Hippocampal formation (tissue), 2 donors: ENCODE measurements around the gene MIB1.
"Not testable (repeated sequence)": the region's sequence is repeated elsewhere in the genome, so short reads cannot be mapped to it uniquely, and the experiment has no call there.

Experiments used
- DNase-seq, 2 donors: peaks; one replicate each; lab custom pipeline; 2025; lab: John Stamatoyannopoulos, UW

Gene MIB1

GRCh38 chr18:21740538-21741311, at the start of gene MIB1:
Gene MIB1, plus strand, starts transcription at chr18:21740792. Its CDS starts 792 bp downstream, at chr18:21741584.
- peak; percentile 98 to 99 for DNase-seq

- no peak for DNase-seq
Measured at GRCh38 chr18:21693322-21693721, 47.3 kb upstream of the MIB1 start.

- no peak for DNase-seq
Measured at GRCh38 chr18:21700528-21701075, 40.0 kb upstream of the MIB1 start.

- no peak for DNase-seq
Measured at GRCh38 chr18:21701621-21702020, 39.0 kb upstream of the MIB1 start.

- DNase-seq, result no peak
Measured at GRCh38 chr18:21702602-21703001, 38.0 kb upstream of the MIB1 start.

DNA sequence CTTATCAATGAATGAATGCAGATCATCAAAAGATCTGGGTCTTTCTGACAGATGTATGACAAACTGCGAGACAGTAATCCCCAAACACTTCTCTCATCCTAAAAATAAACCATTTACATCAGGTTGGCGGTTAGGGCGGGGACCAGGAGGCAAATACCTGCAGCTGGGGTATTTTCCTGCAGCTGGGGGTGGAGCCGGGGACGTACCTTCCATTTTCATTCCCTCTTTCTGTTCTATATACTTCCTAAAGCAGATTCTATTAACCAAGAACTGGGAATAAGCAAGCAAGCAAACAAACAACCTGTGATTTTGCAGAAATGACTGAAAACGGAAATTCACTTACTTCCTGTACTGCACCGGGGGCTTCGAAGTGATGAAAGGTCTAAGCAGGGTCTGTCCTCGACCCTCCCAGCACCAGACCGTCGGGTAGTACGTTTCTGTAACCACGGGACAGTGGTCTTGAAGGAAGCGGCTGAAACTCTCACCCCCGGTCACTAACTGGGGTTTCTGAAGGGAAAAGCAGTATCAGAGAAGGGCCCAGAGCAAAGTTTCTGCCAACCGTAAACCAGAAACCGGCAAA, 37.3 kb upstream of the MIB1 start:
- DNase-seq, result no peak

DNA sequence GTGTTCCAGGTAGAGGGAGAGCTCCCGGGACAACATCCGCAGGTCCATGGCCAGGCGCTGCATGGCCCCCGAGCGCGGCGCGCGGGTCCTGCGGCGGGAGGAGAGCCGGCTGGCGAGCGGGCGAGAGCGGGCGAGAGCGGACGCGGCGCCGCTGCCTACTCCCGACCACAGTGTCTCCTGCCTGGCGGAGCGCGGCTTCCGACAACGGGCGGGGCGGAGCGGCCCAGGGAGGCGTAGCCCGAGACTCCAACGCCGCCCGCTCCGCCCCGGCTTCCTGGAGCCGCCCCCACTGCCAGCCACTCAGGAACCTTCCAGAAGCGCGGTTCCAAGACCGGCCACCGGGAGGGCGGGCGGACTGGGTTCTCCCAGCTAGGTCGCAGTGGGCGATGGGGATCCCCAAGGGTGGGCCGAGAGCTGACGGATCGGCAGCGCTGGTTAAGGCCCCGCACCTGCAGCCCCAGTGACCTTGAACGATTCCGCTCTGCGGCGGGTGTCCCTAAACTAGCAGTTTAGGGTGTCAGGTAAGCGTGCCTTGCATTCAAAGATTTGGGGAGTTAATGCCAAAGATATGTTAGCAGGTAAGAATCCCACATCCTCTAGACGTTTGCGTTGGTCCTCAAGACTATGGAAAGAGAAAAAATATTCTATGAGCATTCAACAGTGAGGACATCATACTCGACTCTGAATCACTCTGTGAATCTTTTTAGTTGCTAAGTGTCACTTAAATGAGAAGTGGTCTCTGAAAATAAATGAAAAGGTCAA, 35.8 kb upstream of the MIB1 start, which contains the start of gene ABHD3:
Gene ABHD3 (minus strand): TSS at position 172 of the 762 bp plus-strand sequence. CDS start 109 bp downstream, at position 63.
- DNase-seq, result peak; percentile 69 to 91

DNA sequence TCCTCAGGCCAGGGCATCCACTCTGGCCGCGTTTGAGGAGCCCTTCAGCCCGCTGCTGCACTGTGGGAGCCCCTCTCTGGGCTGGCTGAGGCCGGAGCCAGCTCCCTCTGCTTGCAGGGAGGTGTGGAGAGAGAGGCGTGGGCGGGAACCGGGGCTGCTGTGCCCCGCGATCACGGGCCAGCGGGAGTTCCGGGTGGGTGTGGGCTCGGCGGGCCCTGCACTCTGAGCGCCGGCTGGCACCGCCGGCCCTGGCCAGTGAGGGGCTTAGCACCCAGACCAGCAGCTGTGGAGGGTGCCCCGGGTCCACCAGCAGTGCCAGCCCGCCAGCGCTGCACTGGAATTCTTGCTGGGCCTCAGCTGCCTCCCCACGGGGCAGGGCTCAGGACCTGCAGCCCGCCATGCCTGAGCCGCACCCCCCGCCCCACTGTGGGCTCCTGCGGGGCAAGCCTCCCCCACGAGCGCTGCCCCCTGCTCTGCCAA, 34.2 kb upstream of the MIB1 start:
- DNase-seq, result no peak

- not testable (repeated sequence) for DNase-seq
Measured at GRCh38 chr18:21707130-21707529, 33.5 kb upstream of the MIB1 start.

DNA sequence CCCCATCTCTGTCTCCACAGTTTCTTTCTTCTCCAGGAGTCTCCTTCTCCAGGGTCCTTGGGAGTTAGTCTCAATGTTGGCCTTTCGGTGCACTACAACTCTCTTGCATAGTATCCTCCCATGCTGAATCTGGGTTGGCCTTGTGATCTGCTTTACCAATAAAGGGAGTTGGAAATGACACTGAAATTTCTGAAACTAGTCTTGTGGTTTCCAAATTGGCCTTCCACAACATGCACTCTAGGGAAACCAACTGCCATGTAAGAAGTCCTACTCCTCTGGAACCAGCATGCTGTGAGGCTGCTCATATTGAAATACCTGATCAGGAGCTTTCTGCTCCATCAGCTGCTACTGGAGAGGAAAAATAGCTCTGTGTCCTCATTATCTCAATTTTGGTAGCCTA, 26.1 kb upstream of the MIB1 start:
- no peak for DNase-seq

- DNase-seq, result no peak
Measured at GRCh38 chr18:21722687-21723086, 17.9 kb upstream of the MIB1 start.

- DNase-seq, result no peak
Measured at GRCh38 chr18:21725201-21725600, 15.4 kb upstream of the MIB1 start.

- no peak for DNase-seq
Measured at GRCh38 chr18:21727702-21728101, 12.9 kb upstream of the MIB1 start.

GRCh38 chr18:21733011-21733410, 7.6 kb upstream of the MIB1 start:
- DNase-seq, result no peak

- no peak for DNase-seq
Measured at GRCh38 chr18:21735452-21736015, 5.1 kb upstream of the MIB1 start.

GRCh38 chr18:21736926-21737325, 3.7 kb upstream of the MIB1 start:
- DNase-seq, result not testable (repeated sequence)

- no peak for DNase-seq
Measured at GRCh38 chr18:21739604-21740537, 721 bp upstream of the MIB1 start.

DNA sequence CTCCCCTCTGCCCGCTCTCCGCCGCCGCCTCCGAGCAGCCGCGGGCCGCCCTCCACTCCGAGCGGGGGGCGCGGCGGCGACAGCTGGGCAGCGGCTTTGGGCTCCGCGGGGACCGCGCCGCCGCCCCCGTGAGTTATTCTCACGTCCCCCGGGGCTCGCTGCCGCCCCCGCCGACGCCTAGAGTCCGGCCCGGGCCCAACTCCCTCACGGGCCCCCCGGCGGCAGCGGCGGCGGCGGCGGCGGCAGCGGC, 645 bp downstream of the MIB1 start:
- DNase-seq, result no peak

DNA sequence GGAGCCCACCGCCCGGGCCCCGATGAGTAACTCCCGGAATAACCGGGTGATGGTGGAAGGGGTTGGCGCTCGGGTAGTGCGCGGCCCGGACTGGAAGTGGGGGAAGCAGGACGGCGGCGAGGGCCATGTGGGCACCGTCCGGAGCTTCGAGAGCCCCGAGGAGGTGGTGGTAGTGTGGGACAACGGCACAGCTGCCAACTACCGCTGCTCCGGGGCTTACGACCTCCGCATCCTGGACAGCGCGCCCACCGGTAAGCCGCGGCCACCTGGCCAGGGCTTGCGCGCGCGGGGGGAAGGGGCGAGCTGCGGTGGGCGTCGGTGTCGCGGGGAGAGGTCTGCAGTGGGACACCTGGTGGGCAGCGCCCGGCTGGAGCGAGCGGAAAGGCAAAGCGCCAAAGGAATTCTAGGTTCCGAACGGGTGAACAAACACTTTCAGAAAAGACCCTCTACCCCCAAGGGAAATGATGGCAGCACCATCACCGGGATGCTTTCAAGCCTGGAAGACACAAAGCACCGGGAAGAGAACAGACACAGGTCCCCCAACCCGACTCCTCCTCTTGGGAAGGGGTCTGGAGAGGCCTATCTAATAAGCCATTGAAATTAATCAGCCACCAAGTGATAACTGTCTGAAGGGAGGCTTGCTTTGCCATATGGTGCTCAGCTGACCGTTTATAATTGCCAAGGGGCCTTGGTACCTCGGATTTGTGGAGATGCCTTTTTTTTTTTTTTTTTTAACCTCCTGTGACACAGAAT, 1.1 kb downstream of the MIB1 start:
- DNase-seq, result no peak

- no peak for DNase-seq
Measured at GRCh38 chr18:21742315-21742687, 1.7 kb downstream of the MIB1 start.
